ENCODE measurements around the gene SLC17A6.

SLC17A6 gene

DNA sequence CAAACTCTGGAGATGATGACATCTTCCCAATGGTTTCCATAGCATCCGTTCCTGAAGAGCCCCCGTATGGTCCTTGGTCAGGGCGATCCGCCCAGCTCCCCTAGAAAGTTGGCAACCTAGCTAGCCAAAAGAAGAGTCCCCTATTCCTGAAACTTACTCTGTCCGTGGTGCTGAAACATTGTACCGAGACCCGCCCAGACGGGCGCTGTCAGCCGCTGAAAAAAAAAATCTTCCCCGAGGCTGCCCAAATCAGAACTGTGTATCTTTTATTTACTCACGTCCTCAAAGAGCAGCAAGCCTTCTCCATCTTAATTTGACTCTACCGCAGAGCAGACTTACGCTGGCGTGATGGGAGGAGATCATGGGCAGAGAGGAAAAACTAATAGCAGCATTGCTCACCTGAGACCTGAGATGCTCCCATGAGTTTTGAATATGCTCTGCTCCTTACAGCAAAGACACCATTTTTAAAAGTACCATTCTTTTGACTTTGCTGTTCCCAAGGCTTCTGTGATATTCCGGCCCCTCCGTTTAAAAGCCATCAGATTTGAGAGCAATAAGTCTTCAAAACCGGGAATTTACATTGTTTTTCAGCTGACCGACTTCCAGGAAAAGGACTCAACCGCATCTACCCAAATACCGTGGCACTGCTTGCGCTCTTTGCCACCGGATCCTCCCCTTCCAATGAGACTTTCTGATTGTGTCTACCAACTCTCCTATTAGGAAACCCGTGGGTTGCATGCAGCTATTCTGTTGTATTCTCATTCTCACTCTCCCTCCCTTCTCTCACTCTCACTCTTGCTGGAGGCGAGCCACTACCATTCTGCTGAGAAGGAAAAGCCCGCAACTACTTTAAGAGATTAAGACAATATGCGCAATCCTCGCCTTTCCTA, at the start of gene SLC17A6:
TSS of gene SLC17A6 (plus strand) at position 786 of the 890 bp plus-strand sequence. CDS start 153 bp downstream, outside the sequence.
- no peak for DNase-seq

DNA sequence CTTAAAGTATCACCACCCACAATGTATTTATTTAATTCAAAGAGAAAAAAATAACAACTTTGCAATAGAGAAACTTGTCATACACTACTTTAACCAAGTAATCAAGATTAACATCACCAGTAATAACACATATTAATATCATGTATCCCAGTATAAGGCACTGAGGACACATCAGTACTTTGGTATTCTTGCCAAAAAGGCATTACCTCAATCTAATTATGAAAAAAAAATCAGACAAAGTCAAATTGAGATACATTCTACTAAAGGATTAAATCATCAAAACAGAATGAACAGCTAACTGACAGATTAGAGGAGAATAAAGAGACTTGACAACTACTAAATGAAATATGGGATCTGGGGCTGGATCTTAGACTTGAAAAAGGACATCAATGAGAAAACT, 35.8 kb upstream of the SLC17A6 start:
- DNase-seq = no peak

DNA sequence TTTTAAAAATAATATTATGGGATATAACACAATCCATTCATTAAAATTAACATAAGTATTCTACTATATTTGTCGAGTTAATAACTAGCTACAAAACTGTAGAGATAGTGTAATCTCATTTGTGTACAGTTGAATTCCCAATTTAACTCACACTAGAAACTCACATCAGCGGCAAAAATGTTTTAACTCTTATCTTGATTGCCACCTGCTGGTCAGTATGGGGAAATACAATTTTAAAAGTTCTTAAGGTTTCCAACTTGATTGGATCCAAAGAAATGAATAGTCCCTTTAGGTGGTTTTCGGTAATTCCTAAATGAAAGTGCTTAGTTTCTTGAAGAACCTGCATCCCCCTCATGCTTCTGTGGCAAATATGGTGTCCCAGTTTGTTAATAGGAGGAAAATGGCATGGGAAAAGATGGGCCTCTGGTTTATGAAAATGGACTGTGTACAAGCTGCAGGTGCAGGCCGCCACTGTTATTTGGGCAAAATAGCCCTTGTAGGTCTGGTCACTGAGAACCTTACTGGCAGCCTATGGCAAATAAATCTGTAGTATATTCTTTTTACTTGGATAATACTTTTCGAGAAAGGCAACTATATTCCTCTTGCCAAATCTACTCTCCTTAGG, 33.7 kb upstream of the SLC17A6 start:
- peak in 1 of 58 donors; percentile 6 for DNase-seq

- DNase-seq = no peak
Observed at GRCh38 chr11:22317656-22318055, 20.5 kb upstream of the SLC17A6 start.

GRCh38 chr11:22331771-22332170, 6.4 kb upstream of the SLC17A6 start:
- no peak for DNase-seq

DNA sequence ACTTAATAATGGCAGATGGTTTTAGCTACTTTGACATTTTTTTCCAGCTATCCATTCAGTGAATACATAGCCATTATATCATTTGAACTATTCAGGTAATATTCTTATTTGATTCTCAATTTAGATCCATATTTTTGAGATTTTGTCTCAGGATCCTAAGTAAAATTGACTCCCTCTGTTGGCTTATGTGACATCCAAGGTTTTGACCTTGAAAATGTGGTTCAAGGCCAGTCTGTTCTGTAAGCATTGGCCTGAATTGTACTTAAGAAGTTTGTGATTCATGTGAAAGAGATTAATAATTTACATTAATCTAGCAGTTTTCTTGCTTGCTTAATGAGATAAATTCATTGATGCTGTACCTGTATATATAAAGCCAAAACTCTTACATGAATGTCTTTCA, 1.6 kb upstream of the SLC17A6 start:
- no peak for DNase-seq

GRCh38 chr11:22339611-22340010, 1.4 kb downstream of the SLC17A6 start:
- no peak for DNase-seq

GRCh38 chr11:22340235-22340634, 2.1 kb downstream of the SLC17A6 start:
- DNase-seq = no peak

DNA sequence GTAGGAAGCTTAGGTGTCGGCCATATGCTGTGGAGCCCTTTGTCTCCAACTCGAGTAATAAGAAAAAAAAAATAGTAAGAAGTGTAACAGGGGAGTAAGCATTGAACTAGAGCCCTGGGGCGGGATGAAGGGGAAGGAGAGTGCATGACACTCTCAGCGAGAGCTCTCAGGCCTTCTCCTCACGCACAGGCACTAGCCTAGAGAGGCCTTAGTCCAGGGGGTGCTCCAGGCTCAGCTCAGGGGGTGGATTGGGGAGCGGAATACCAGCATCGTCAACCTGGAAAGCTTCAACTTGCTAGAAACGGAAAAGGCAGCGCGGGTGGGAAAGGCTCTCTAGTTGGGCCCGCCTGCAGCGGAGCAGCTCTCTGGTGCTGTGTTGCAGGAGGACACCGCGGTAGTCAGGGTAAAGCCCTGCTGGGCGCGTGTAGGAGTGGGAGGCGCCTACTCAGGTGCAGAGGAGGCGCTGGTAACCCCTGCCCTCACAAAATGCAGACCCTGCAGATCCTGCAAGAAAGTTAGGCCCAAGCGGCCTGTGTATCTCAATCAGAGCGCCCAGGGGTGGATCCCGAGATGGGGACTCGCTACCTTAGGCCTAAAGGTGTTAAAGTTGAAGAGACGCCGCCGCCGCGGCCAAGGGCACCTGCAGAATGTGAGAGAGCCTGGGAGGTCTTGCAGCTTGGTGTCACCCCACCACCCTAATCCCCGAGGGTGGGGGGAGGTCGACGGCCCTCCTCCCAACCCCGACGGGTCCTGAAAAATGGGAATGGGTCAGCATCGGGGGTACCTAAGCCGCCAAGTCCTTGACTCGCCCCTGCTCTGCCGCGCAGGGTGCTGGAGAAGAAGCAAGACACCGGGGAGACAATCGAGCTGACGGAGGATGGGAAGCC, 2.8 kb downstream of the SLC17A6 start:
- DNase-seq = no peak

DNA sequence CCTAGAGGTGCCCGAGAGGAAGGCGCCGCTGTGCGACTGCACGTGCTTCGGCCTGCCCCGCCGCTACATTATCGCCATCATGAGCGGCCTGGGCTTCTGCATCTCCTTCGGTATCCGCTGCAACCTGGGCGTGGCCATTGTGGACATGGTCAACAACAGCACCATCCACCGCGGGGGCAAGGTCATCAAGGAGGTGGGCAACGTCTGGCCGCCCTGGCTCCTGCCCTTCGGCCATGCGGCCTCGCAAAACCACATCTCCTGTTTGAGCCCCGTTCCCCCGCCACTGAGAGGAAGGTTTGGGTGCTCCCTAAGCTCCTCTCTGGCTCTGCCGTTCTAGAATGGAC, 3.4 kb downstream of the SLC17A6 start:
- no peak for DNase-seq

- no peak for DNase-seq
Observed at GRCh38 chr11:22342211-22343031, 4.2 kb downstream of the SLC17A6 start.

GRCh38 chr11:22343032-22343324, 4.8 kb downstream of the SLC17A6 start:
- no peak for DNase-seq

DNA sequence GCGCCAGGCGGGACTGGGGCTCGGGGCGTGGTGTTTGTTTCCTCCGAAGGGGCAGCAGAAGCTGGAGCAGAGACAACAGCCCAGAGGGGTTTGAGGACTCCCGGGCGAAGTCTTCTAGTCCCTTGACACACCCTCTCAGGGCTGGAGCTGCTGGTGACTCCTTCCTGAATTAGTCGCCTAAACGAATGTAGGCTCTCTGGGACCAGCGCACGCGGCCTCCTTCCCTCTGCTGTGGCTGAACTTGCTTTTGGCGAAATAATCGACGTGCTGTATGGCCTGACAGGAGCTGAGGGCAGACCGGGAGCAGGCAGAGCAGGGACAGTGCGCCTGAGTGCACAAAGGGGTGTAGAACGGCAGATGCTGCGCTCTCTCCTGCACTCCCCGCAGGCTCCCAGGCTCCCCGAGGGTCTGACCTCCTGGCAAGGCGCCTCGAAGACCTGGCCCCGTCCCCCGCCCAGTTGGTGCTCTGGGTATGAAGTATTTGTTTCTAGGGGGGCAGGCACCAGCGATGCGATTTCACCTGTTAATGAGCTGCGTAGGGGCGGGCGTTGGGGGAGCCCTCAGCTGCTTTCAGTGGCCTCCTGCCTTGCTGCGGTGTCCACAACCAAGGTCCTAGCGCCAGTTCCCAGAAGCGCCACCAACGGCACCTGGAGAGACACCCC, 5.3 kb downstream of the SLC17A6 start:
- no peak for DNase-seq

DNA sequence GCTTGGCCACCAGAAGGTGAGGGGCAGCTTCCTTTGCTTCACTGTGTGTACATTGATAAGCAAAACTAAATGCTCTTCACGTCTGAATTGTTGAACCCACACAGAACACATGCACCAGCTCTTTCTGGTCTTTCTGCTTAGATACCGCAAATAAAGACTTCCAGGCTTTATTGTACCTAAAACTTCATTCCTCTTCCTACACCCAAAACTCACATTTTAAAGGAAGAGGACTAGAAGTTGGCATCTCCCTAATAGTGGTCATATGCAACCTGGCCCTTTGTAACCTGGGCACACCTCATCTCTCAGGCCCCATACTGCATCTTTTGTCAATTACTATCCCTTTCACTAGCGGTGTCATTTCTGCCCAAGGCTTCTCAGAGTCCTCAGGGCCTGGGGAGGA, 5.9 kb downstream of the SLC17A6 start:
- no peak for DNase-seq

DNA sequence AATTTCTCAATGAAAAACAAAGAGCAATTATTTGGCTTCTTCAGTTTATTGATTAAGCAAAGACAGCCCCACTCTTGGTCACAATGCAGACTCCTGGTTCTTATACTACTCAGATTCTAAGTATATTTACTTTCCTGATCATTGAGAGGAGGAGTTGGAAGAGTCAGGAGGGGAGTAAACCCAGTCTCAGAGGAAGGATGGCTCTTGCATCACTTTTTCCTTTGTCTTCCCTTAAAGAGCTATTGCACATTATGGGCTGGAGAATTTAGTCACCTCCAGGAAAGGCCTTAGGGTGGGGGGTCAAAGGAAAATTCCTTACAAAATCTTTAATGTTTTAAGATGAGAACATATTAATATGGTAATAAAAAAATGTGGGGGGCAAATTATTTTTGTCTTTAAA, 8.1 kb downstream of the SLC17A6 start:
- DNase-seq = no peak

- no peak for DNase-seq
Observed at GRCh38 chr11:22347857-22348487, 9.8 kb downstream of the SLC17A6 start.

DNA sequence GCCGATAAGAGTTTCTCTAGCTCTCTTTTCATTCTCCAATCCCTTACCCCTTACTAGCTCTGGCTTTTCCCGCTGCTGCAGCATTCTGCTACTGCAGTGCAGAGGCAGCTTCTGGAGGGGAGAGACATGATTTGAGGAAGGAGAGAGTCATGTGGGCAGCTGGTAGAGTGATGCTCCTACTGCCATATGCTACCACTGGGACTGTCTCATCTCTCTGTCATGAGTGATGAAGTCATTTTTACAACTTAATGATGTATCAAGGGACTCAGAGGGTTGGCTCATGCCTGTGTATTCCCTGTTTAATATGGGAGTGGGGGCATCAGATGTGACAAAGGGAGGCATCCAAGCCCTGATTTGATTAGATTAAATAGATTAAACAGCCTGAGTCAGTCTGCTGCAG, 11.3 kb downstream of the SLC17A6 start:
- no peak for DNase-seq

DNA sequence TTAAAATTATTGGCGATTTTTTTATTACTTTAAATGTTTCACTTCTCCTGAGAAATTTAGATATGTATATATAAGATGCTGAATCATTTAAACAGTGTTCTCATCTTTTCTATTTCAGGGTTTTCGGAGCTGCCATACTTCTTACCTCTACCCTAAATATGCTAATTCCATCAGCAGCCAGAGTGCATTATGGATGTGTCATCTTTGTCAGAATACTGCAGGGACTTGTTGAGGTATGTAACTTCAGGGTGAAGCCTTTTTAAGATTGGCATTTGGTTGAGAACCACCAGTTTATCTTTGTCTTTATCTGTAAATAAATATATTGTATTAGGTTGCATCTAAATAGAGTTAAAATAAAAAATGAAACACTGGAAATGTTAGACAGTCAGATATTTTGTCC, 21.1 kb downstream of the SLC17A6 start:
- DNase-seq = no peak

DNA sequence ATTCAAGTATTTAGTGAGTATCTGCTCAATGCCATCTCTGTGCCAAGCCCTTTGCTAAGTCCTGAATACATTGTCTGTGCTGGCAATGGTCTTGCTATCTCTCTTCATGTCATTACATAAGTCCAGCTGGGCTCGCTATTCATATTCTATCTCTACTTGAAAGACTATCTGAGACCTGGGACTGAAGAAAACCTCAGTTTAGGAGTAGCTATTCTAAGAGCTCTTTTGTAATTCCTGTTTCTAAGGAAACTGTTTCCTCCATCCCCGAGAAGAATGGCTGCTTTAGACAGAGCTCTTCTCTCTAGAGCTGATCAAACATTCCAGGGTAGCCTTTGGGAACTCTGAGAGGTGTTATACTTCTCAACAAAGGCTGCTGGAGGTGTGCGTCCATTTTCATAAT, 33.0 kb downstream of the SLC17A6 start:
- no peak for DNase-seq

GRCh38 chr11:22387126-22387525, 48.9 kb downstream of the SLC17A6 start:
- DNase-seq = no peak

Data from anterior cingulate cortex (tissue), 58 donors.